SK-N-SH treated with all-trans-retinoic acid at 6 μM for 48 hours (cell line): ENCODE data around the gene LYRM9.

Experiments used
- SNAI2 ChIP-seq: fragments of 250-450 bp; sonication (Bioruptor Pico); IDR thresholded peaks from 2 replicates; pipeline ENCODE4 v1.5.0; 2020; ENCODE audit warnings: mild to moderate bottlenecking, moderate library complexity
- TCF4 ChIP-seq: fragments of 250-450 bp; sonication (Bioruptor Pico); IDR thresholded peaks from 2 replicates; pipeline ENCODE4 v1.8.0; 2021; ENCODE audit warnings: mild to moderate bottlenecking, moderate library complexity, borderline replicate concordance
- ZFP30 ChIP-seq: fragments of 450-650 bp; formaldehyde crosslinking; IDR thresholded peaks from 2 replicates; pipeline ENCODE4 v1.5.0; 2022; ENCODE audit warnings: mild to moderate bottlenecking, moderate library complexity
- TF ChIP-seq, protein P1 (sequence below): fragments of 250-450 bp; sonication (Bioruptor Pico); IDR thresholded peaks from 2 replicates; pipeline ENCODE4 v1.8.0; 2020; ENCODE audit warnings: mild to moderate bottlenecking, moderate library complexity, borderline replicate concordance
- TF ChIP-seq, protein P2 (sequence below): fragments of 250-450 bp; sonication (Bioruptor Pico); IDR thresholded peaks from 2 replicates; pipeline ENCODE4 v1.5.1; 2020; ENCODE audit warnings: low read depth, mild to moderate bottlenecking, moderate library complexity

GRCh38 chr17:27891841-27892240 lies 1.3 kb downstream of the LYRM9 start:
- TF ChIP-seq TCF4 = no peak
- no peak for TF ChIP-seq ZFP30 (CRISPR knock-in tag)
- TF ChIP-seq SNAI2 (CRISPR knock-in tag) = no peak
- TF ChIP-seq, protein P1, sequence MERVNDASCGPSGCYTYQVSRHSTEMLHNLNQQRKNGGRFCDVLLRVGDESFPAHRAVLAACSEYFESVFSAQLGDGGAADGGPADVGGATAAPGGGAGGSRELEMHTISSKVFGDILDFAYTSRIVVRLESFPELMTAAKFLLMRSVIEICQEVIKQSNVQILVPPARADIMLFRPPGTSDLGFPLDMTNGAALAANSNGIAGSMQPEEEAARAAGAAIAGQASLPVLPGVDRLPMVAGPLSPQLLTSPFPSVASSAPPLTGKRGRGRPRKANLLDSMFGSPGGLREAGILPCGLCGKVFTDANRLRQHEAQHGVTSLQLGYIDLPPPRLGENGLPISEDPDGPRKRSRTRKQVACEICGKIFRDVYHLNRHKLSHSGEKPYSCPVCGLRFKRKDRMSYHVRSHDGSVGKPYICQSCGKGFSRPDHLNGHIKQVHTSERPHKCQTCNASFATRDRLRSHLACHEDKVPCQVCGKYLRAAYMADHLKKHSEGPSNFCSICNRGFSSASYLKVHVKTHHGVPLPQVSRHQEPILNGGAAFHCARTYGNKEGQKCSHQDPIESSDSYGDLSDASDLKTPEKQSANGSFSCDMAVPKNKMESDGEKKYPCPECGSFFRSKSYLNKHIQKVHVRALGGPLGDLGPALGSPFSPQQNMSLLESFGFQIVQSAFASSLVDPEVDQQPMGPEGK = no peak
- TF ChIP-seq, protein P2, sequence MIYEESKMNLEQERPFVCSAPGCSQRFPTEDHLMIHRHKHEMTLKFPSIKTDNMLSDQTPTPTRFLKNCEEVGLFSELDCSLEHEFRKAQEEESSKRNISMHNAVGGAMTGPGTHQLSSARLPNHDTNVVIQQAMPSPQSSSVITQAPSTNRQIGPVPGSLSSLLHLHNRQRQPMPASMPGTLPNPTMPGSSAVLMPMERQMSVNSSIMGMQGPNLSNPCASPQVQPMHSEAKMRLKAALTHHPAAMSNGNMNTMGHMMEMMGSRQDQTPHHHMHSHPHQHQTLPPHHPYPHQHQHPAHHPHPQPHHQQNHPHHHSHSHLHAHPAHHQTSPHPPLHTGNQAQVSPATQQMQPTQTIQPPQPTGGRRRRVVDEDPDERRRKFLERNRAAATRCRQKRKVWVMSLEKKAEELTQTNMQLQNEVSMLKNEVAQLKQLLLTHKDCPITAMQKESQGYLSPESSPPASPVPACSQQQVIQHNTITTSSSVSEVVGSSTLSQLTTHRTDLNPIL = no peak
